HEK293 (cell line): ENCODE data around the gene FTCD.
A peak's percentile ranks its signal among the peaks of the same experiment; 100 is the strongest.

Experiments
- CTCF ChIA-PET: fragments of 350-600 bp; formaldehyde crosslinking; extraction: SDS; loops from one replicate; lab custom pipeline; 2021; ENCODE audit warnings: antibody characterized with exemption; lab: Yijun Ruan, JAX
- POLR2A ChIA-PET: fragments of 300-600 bp; formaldehyde crosslinking; extraction: SDS; loops from one replicate; lab custom pipeline; 2020; ENCODE audit warnings: antibody characterized with exemption, inconsistent platforms; lab: Yijun Ruan, JAX
- H3K27ac ChIP-seq: fragments of 200-500 bp; sonication (Bioruptor generic); 2 replicates; pipeline ENCODE4 v1.5.1; 2014; ENCODE audit warnings: low read depth, low read length, control low read depth, inconsistent platforms; ENCODE audit errors: extremely low read depth
- H3K36me3 ChIP-seq, 2 experiments: fragments of 200-500 bp in 1 of 2; sonication (Bioruptor generic) in 1 of 2; 1 replicate in 1 of 2; 2 replicates in 1 of 2; pipeline ENCODE4 v1.5.1; 2014 to 2017; ENCODE audit warnings: inconsistent platforms in 2 of 2, low read length in 2 of 2; ENCODE audit not compliant: control insufficient read depth in 2 of 2, insufficient read depth in 1 of 2
- H3K4me1 ChIP-seq: fragments of 200-500 bp; sonication (Bioruptor generic); 2 replicates; pipeline ENCODE4 v1.5.1; 2014; ENCODE audit warnings: mild to moderate bottlenecking, low read length, inconsistent platforms; ENCODE audit not compliant: control insufficient read depth, insufficient read depth
- H3K4me3 ChIP-seq: 2 replicates; pipeline ENCODE4 v1.5.1; 2011; ENCODE audit warnings: low read depth, mild to moderate bottlenecking, control low read depth, low read length, moderate library complexity
- H3K9me3 ChIP-seq: fragments of 200-500 bp; sonication (Bioruptor generic); 2 replicates; pipeline ENCODE4 v1.5.1; 2014; ENCODE audit warnings: low read depth, low read length, inconsistent platforms; ENCODE audit not compliant: control insufficient read depth, insufficient read depth
- EGR2 ChIP-seq: fragments of 450-650 bp; formaldehyde crosslinking; IDR thresholded peaks from 2 replicates; pipeline ENCODE4 v1.5.1; 2016; ENCODE audit warnings: low read depth, missing biosample characterization, missing genetic modification characterization
- FEZF1 ChIP-seq: fragments of 450-650 bp; formaldehyde crosslinking; IDR thresholded peaks from 2 replicates; pipeline ENCODE4 v1.5.1; 2016; ENCODE audit warnings: missing biosample characterization, missing genetic modification characterization
- GLIS1 ChIP-seq: fragments of 450-650 bp; formaldehyde crosslinking; IDR thresholded peaks from 2 replicates; pipeline ENCODE4 v1.5.1; 2016; ENCODE audit warnings: missing biosample characterization, missing genetic modification characterization
- HIC1 ChIP-seq: fragments of 450-650 bp; formaldehyde crosslinking; IDR thresholded peaks from 2 replicates; pipeline ENCODE4 v1.5.1; 2016; ENCODE audit warnings: missing biosample characterization, missing genetic modification characterization
- KLF17 ChIP-seq: fragments of 450-650 bp; formaldehyde crosslinking; IDR thresholded peaks from 2 replicates; pipeline ENCODE4 v1.5.1; 2016; ENCODE audit warnings: missing biosample characterization, missing genetic modification characterization
- PRDM1 ChIP-seq: fragments of 450-650 bp; formaldehyde crosslinking; IDR thresholded peaks from 2 replicates; pipeline ENCODE4; 2016; ENCODE audit warnings: missing biosample characterization, missing genetic modification characterization
- PRDM10 ChIP-seq: fragments of 450-650 bp; formaldehyde crosslinking; IDR thresholded peaks from 2 replicates; pipeline ENCODE4 v1.5.1; 2016; ENCODE audit warnings: missing biosample characterization, missing genetic modification characterization
- SP3 ChIP-seq: fragments of 450-650 bp; formaldehyde crosslinking; IDR thresholded peaks from 2 replicates; pipeline ENCODE4 v1.5.1; 2016; ENCODE audit warnings: missing biosample characterization, missing genetic modification characterization
- WT1 ChIP-seq: fragments of 450-650 bp; formaldehyde crosslinking; IDR thresholded peaks from 2 replicates; pipeline ENCODE4 v1.5.1; 2016; ENCODE audit warnings: missing biosample characterization, missing genetic modification characterization
- ZFHX2 ChIP-seq: fragments of 450-650 bp; formaldehyde crosslinking; conservative IDR thresholded peaks from 2 replicates; pipeline ENCODE4 v1.5.1; 2016; ENCODE audit warnings: missing biosample characterization, missing genetic modification characterization
- ZIC2 ChIP-seq: fragments of 450-650 bp; formaldehyde crosslinking; IDR thresholded peaks from 2 replicates; pipeline ENCODE4 v1.5.1; 2016; ENCODE audit warnings: missing biosample characterization, missing genetic modification characterization
- ZNF184 ChIP-seq: fragments of 450-650 bp; IDR thresholded peaks from 2 replicates; pipeline ENCODE4 v1.5.1; 2018; ENCODE audit warnings: missing biosample characterization, mild to moderate bottlenecking, missing genetic modification characterization
- ZNF221 ChIP-seq: fragments of 450-650 bp; formaldehyde crosslinking; IDR thresholded peaks from 2 replicates; pipeline ENCODE4 v1.5.1; 2017; ENCODE audit warnings: missing biosample characterization, missing genetic modification characterization, borderline replicate concordance
- ZNF26 ChIP-seq: fragments of 450-650 bp; formaldehyde crosslinking; IDR thresholded peaks from 2 replicates; pipeline ENCODE4 v1.5.1; 2016; ENCODE audit warnings: missing biosample characterization, missing genetic modification characterization
- ZNF292 ChIP-seq: fragments of 450-650 bp; formaldehyde crosslinking; IDR thresholded peaks from 2 replicates; pipeline ENCODE4 v1.5.1; 2016; ENCODE audit warnings: low read depth, missing biosample characterization, missing genetic modification characterization, borderline replicate concordance
- ZNF426 ChIP-seq: fragments of 450-650 bp; formaldehyde crosslinking; IDR thresholded peaks from 2 replicates; pipeline ENCODE4 v1.5.1; 2017; ENCODE audit warnings: missing biosample characterization, missing genetic modification characterization, mild to moderate bottlenecking, inconsistent platforms, moderate library complexity
- ZNF510 ChIP-seq: fragments of 450-650 bp; formaldehyde crosslinking; IDR thresholded peaks from 2 replicates; pipeline ENCODE4 v1.5.1; 2018; ENCODE audit warnings: mild to moderate bottlenecking, missing genetic modification characterization, missing biosample characterization; ENCODE audit not compliant: insufficient replicate concordance
- ZNF521 ChIP-seq: fragments of 450-650 bp; formaldehyde crosslinking; IDR thresholded peaks from 2 replicates; pipeline ENCODE4 v1.5.1; 2017; ENCODE audit warnings: missing biosample characterization, mild to moderate bottlenecking, missing genetic modification characterization
- ZNF555 ChIP-seq: fragments of 450-650 bp; formaldehyde crosslinking; conservative IDR thresholded peaks from 2 replicates; pipeline ENCODE4 v1.5.1; 2017; ENCODE audit warnings: missing biosample characterization, mild to moderate bottlenecking, missing genetic modification characterization, inconsistent platforms
- ZNF558 ChIP-seq: fragments of 450-650 bp; formaldehyde crosslinking; IDR thresholded peaks from 2 replicates; pipeline ENCODE4 v1.5.1; 2016; ENCODE audit warnings: missing biosample characterization, missing genetic modification characterization
- ZNF623 ChIP-seq: fragments of 450-650 bp; formaldehyde crosslinking; IDR thresholded peaks from 2 replicates; pipeline ENCODE4 v1.5.1; 2016; ENCODE audit warnings: missing biosample characterization, missing genetic modification characterization
- ZNF639 ChIP-seq: fragments of 450-650 bp; formaldehyde crosslinking; IDR thresholded peaks from 2 replicates; pipeline ENCODE4 v1.5.1; 2016; ENCODE audit warnings: missing biosample characterization, missing genetic modification characterization
- ZNF777 ChIP-seq: fragments of 450-650 bp; formaldehyde crosslinking; IDR thresholded peaks from 2 replicates; pipeline ENCODE4 v1.5.1; 2017; ENCODE audit warnings: missing biosample characterization, missing genetic modification characterization, borderline replicate concordance
- ZNF830 ChIP-seq: fragments of 450-650 bp; IDR thresholded peaks from 2 replicates; pipeline ENCODE4 v1.5.0; 2018; ENCODE audit warnings: missing biosample characterization, missing genetic modification characterization, low read depth, mild to moderate bottlenecking, moderate library complexity
- ZSCAN16 ChIP-seq: fragments of 450-650 bp; formaldehyde crosslinking; IDR thresholded peaks from 2 replicates; pipeline ENCODE4 v1.5.1; 2016; ENCODE audit warnings: missing biosample characterization, missing genetic modification characterization

FTCD gene

GRCh38 chr21:46150073-46150472 is 5.3 kb downstream of the FTCD start:
- no peaks in the 10 kb centered on the region for H3K36me3 ChIP-seq
- H3K4me1 ChIP-seq, result no peaks in the 10 kb centered on the region
- CTCF ChIA-PET, result interaction anchor here (1.1 to 1.3 kb wide), 2 partner anchors 62 to 80 kb away, joined by 3 read pairs; no protein-coding TSS in a partner anchor
- POLR2A ChIA-PET, result no interaction called here
- H3K27ac ChIP-seq, result no peak overlapping the region
- H3K9me3 ChIP-seq, result no peaks in the 10 kb centered on the region
- no peak overlapping the region for H3K4me3 ChIP-seq
- TF ChIP-seq HIC1, result no peak
- no peak for TF ChIP-seq ZNF292
- TF ChIP-seq ZFHX2, result peak; percentile 23; the same call in 1 of the 2 replicates
- TF ChIP-seq ZNF521, result no peak
- TF ChIP-seq ZNF555 (tag by site-specific recombination), result no peak
- TF ChIP-seq ZNF26, result no peak
- no peak for TF ChIP-seq ZNF830 (tag by site-specific recombination)
- TF ChIP-seq SP3 (tag by site-specific recombination), result no peak
- TF ChIP-seq ZNF184 (tag by site-specific recombination), result no peak
- no peak for TF ChIP-seq PRDM10 (tag by site-specific recombination)
- no peak for TF ChIP-seq PRDM1
- TF ChIP-seq ZNF510 (tag by site-specific recombination), result no peak
- no peak for TF ChIP-seq ZNF639 (tag by site-specific recombination)
- TF ChIP-seq WT1 (tag by site-specific recombination), result no peak
- no peak for TF ChIP-seq FEZF1 (tag by site-specific recombination)
- TF ChIP-seq KLF17, result no peak
- peak; percentile 98 for TF ChIP-seq ZIC2 (tag by site-specific recombination)
- TF ChIP-seq EGR2 (tag by site-specific recombination), result peak; percentile 50; the same call in 1 of the 2 replicates
- TF ChIP-seq GLIS1 (tag by site-specific recombination), result peak; percentile 61
- TF ChIP-seq ZNF623 (tag by site-specific recombination), result no peak
- TF ChIP-seq ZNF777 (tag by site-specific recombination), result no peak
- no peak for TF ChIP-seq ZNF221 (tag by site-specific recombination)
- TF ChIP-seq ZNF426 (tag by site-specific recombination), result no peak
- no peak for TF ChIP-seq ZNF558 (tag by site-specific recombination)
- no peak for TF ChIP-seq ZSCAN16 (tag by site-specific recombination)
